RWPE1 (cell line): ENCODE data around the gene MED15.
A peak's percentile ranks its signal among the peaks of the same experiment; 100 is the strongest.

Experiments used
- CTCF ChIA-PET: fragments of 350-600 bp; sonication (Branson Sonifier 250); formaldehyde crosslinking; extraction: SDS; loops from one replicate; lab custom pipeline; 2021; lab: Yijun Ruan, JAX
- POLR2A ChIA-PET: fragments of 400-600 bp; formaldehyde crosslinking; extraction: SDS; loops from one replicate; lab custom pipeline; 2020; ENCODE audit warnings: antibody characterized with exemption; ENCODE audit not compliant: low non-redundant PET; lab: Yijun Ruan, JAX
- DNase-seq: peaks from one replicate; pipeline ENCODE4 v3.0.0; 2012; ENCODE audit warnings: low spot score
- H3K27ac ChIP-seq: fragments of 450-650 bp; 2 replicates; pipeline ENCODE4 v1.5.1; 2017
- CTCF ChIP-seq: fragments of 450-650 bp; conservative IDR thresholded peaks from 2 replicates; pipeline ENCODE4 v1.5.1; 2017; ENCODE audit warnings: low read depth, mild to moderate bottlenecking

The MED15 gene

GRCh38 chr22:20524004-20524481 lies 16.6 kb downstream of the MED15 start:
- ChIA-PET CTCF (no interaction called here), POLR2A (no interaction called here)
- DNase-seq = no peak
- peak overlapping the region; percentile 100 for H3K27ac ChIP-seq
- no peak for TF ChIP-seq CTCF

- ChIA-PET CTCF (no interaction called here), POLR2A (no interaction called here)
- no peak for TF ChIP-seq CTCF
- DNase-seq = no peak
- peak overlapping the region; percentile 100 for H3K27ac ChIP-seq
Observed at GRCh38 chr22:20525048-20525447, 17.6 kb downstream of the MED15 start.

- no peak for DNase-seq
- H3K27ac ChIP-seq = peak overlapping the region; percentile 100
- POLR2A ChIA-PET = no interaction called here
- no peak for TF ChIP-seq CTCF
- CTCF ChIA-PET = no interaction called here
Observed at GRCh38 chr22:20526305-20526627, 18.9 kb downstream of the MED15 start.

DNA sequence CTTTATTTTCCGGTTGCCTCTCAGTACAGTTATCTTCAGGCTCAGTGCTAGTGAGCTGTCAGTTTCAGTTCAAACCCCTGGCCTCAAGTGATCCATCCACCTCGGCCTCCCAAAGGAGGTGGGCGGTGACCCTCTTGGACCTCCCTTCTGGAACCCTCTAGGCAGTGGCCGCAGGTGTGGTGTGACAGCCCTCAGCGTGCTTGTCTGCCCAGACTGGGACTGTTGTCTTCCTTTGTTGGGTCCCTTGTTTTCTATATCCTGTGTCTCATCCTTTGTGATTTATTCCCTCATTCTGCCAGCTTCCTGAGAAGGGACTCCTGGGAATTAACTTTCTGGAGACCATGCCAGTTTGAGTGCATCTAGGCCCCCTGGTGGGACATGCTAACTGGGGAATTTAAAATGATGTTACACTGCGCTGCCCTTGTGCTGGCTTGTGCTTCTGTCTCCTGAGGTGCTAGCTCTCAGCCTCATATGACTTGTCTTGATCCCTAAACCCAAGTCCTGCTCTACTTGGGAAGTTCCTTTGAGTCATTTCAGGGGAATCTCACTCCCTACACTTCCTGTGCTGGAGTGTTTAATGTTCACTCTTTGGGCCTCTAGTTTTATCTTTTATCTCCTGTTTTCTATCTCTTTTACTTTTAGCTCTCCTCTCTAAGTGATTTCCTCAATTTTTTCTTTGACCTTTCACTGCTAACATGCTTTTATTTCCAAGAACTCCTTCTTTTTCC lies 19.4 kb downstream of the MED15 start:
- DNase-seq = no peak
- no peak for TF ChIP-seq CTCF
- H3K27ac ChIP-seq = peak overlapping the region; percentile 100
- CTCF ChIA-PET = no interaction called here
- POLR2A ChIA-PET = no interaction called here

DNA sequence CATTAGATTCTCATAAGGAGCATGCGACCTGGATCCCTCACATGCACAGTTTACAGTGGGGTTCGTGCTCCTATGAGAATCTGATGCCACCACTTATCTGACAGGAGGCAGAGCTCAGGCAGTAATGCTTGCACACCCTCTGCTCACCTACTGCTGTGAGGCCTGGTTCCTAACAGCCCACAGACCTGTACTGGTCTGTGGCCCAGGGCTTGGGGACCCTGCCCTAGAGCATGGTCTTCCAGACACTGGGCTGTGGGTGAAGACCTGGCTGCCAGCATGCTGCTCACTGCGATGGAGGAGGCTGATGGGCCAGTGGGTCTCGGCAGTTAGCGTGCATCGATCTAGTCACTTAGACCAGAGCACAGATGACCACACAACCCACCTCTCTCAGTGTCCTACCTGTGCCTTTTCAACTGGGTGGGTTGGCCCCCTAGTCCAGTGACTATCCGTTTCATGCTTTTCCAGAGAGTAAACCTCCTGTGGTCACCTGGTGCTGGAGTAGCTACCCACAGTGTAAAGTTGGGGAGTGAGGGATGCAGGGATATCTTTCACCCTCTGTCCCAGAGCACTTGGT lies 21.1 kb downstream of the MED15 start:
- CTCF ChIA-PET = no interaction called here
- TF ChIP-seq CTCF = no peak
- POLR2A ChIA-PET = no interaction called here
- H3K27ac ChIP-seq = peak overlapping the region; percentile 100
- DNase-seq = no peak

DNA sequence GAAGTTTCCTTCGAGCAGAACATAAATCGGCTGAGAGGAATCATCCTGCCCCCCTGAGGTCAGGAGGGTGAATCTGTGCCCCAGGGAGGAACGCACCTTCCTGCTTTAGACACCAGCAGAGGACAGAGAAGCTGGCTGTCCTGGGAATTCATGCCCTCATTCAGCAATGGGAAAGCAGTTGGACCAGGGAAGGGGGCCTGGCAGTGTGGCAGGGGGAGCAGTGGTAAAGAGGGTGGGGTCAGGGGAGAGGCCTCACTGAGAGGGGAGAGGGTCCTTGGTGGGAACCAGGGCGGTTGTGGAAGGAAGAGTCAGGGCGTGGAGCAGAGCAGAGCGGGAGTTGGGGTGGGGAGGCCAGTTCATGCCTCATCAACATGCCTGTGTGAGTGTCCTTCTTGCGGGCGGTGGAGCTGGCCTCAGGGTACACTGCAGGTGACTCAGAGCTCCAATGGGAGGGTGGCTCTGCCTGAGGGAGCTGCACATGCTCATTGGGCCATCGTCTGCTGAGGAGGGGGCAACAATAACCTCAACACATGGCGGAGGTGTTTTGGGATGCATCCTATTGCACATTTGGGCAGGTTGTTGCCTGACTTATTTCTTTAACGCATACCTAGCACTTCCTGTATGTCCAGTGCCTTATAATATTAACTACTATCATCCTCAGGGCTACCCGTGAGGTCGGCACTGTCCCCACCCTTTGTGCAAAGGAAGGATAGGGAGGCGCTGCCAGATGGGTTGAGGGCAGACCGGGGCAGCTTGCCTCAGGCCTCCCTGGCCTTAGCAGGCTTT lies 23.2 kb downstream of the MED15 start:
- H3K27ac ChIP-seq = peak overlapping the region; percentile 100
- TF ChIP-seq CTCF = no peak; the same call in 1 of the 2 replicates
- POLR2A ChIA-PET = no interaction called here
- DNase-seq = peak; percentile 86
- CTCF ChIA-PET = no interaction called here
